GM23338 (cell line): Measurements from ENCODE around the gene GALNT11. TPM values are rescaled to one million over a fixed set of nuclear protein-coding genes. Genes with fewer than 3 reads are reported as not detected.

Experiments used
- ATAC-seq: fragments of 200-7000 bp; cut with Tn5 transposase; 3 replicates; pipeline ENCODE4 v1.9.1; 2020
- DNase-seq: peaks from one replicate; pipeline ENCODE4 v3.0.0-alpha.2; 2015; ENCODE audit warnings: low spot score
- H2AFZ ChIP-seq: fragments of 200-600 bp; sonication (generic); 2 replicates; pipeline ENCODE4 v1.8.0; 2016; ENCODE audit warnings: antibody characterized with exemption, mild to moderate bottlenecking, moderate library complexity
- H3F3A ChIP-seq: fragments of 200-600 bp; sonication (generic); replicated peaks from 2 replicates; pipeline ENCODE4 v1.8.0; 2017; ENCODE audit warnings: antibody characterized with exemption, mixed run types, low read depth
- H3K27ac ChIP-seq: fragments of 200-600 bp; sonication (generic); 2 replicates; pipeline ENCODE4 v1.6.1; 2016; ENCODE audit warnings: low read depth
- H3K27me3 ChIP-seq: fragments of 200-600 bp; sonication (generic); 2 replicates; pipeline ENCODE4 v1.8.0; 2016; ENCODE audit warnings: mild to moderate bottlenecking, mixed run types, moderate library complexity; ENCODE audit not compliant: insufficient read depth
- H3K36me3 ChIP-seq: fragments of 200-600 bp; sonication (generic); 2 replicates; pipeline ENCODE4 v1.8.0; 2016; ENCODE audit warnings: mild to moderate bottlenecking; ENCODE audit not compliant: insufficient read depth
- H3K4me1 ChIP-seq: fragments of 200-600 bp; sonication (generic); 2 replicates; pipeline ENCODE4 v1.8.0; 2016; ENCODE audit warnings: mild to moderate bottlenecking, moderate library complexity; ENCODE audit not compliant: insufficient read depth
- H3K4me2 ChIP-seq: fragments of 200-600 bp; sonication (generic); 2 replicates; pipeline ENCODE4 v1.7.1; 2017; ENCODE audit warnings: mixed run types
- H3K4me3 ChIP-seq: fragments of 200-600 bp; sonication (generic); 2 replicates; pipeline ENCODE4 v1.6.1; 2016; ENCODE audit warnings: mixed run types
- H3K79me2 ChIP-seq: fragments of 200-600 bp; sonication (generic); replicated peaks from 2 replicates; pipeline ENCODE4 v1.8.0; 2017; ENCODE audit warnings: mild to moderate bottlenecking; ENCODE audit not compliant: insufficient read depth
- H3K9me2 ChIP-seq: fragments of 200-600 bp; sonication (generic); 2 replicates; pipeline ENCODE4 v1.8.0; 2017; ENCODE audit not compliant: insufficient read depth
- H4K20me1 ChIP-seq: fragments of 200-600 bp; sonication (generic); replicated peaks from 2 replicates; pipeline ENCODE4 v1.8.0; 2017; ENCODE audit warnings: mild to moderate bottlenecking; ENCODE audit not compliant: insufficient read depth
- H3K27ac Mint-ChIP-seq: 2 replicates; pipeline ENCODE4 v1.8.0; 2020; ENCODE audit warnings: inconsistent platforms, mild to moderate bottlenecking, moderate library complexity, mixed read lengths
- H3K27me3 Mint-ChIP-seq: 3 replicates; pipeline ENCODE4 v1.8.0; 2022; ENCODE audit warnings: low read depth, mild to moderate bottlenecking, moderate library complexity, mixed read lengths, inconsistent platforms; ENCODE audit not compliant: insufficient read depth, poor library complexity
- H3K36me3 Mint-ChIP-seq: 3 replicates; pipeline ENCODE4 v1.8.0; 2021; ENCODE audit warnings: low read depth, mild to moderate bottlenecking, inconsistent platforms, moderate library complexity, mixed read lengths
- H3K4me1 Mint-ChIP-seq: 3 replicates; pipeline ENCODE4 v1.8.0; 2020; ENCODE audit warnings: mild to moderate bottlenecking, inconsistent platforms, mixed read lengths
- H3K4me3 Mint-ChIP-seq: 3 replicates; pipeline ENCODE4 v1.8.0; 2021; ENCODE audit warnings: moderate library complexity, mild to moderate bottlenecking, inconsistent platforms, mixed read lengths
- H3K9me3 Mint-ChIP-seq: 3 replicates; pipeline ENCODE4 v1.8.0; 2020; ENCODE audit warnings: moderate library complexity, mild to moderate bottlenecking, inconsistent platforms, mixed read lengths
- CREB1 ChIP-seq: fragments of 250-450 bp; sonication (Bioruptor Pico); IDR thresholded peaks from 2 replicates; pipeline ENCODE4 v1.5.0; 2020; ENCODE audit warnings: low read depth, mild to moderate bottlenecking, moderate library complexity
- EZH2 ChIP-seq: fragments of 200-600 bp; sonication (generic); IDR thresholded peaks from one replicate; pipeline ENCODE4 v1.8.0; 2017; ENCODE audit warnings: antibody characterized with exemption, mild to moderate bottlenecking, low read depth; ENCODE audit not compliant: unreplicated experiment
- EZH2phosphoT487 ChIP-seq: fragments of 200-600 bp; sonication (generic); IDR thresholded peaks from one replicate; pipeline ENCODE4 v1.8.1; 2018; ENCODE audit warnings: antibody characterized with exemption; ENCODE audit not compliant: unreplicated experiment
- JUNB ChIP-seq: IDR thresholded peaks from one replicate; pipeline ENCODE4 v1.6.1; 2016; ENCODE audit warnings: antibody characterized with exemption; ENCODE audit not compliant: unreplicated experiment
- NANOG ChIP-seq: IDR thresholded peaks from 2 replicates; pipeline ENCODE4 v1.6.1; 2016; ENCODE audit warnings: antibody characterized with exemption, borderline replicate concordance
- POLR2AphosphoS5 ChIP-seq: IDR thresholded peaks from 2 replicates; pipeline ENCODE4 v1.6.1; 2016; ENCODE audit warnings: antibody characterized with exemption, low read depth
- STAT1 ChIP-seq: IDR thresholded peaks from one replicate; pipeline ENCODE4 v1.6.1; 2016; ENCODE audit warnings: antibody characterized with exemption; ENCODE audit not compliant: unreplicated experiment
- ZNF114 ChIP-seq: fragments of 250-450 bp; sonication (Bioruptor Pico); IDR thresholded peaks from 2 replicates; pipeline ENCODE4 v1.5.0; 2020; ENCODE audit warnings: mild to moderate bottlenecking, moderate library complexity
- ZNF331 ChIP-seq: fragments of 250-450 bp; sonication (Bioruptor Pico); IDR thresholded peaks from 2 replicates; pipeline ENCODE4 v1.5.0; 2020; ENCODE audit warnings: low read depth, mild to moderate bottlenecking, moderate library complexity
- polyA plus RNA-seq: library from polyadenylated mRNA; unstranded; fragments of >200 nt; fragmentation: Nextera tagmentation; extraction: Ambion mirVana; gene quantifications from 2 replicates; pipeline ENCODE4 v1.2.1, GENCODE V29; 2016
- total RNA-seq: library from RNA; depleted of rRNA; stranded (reverse); fragments of >200 nt; shearing (Covaris generic); gene quantifications from 2 replicates; pipeline ENCODE4 v1.2.3, GENCODE V29; 2014
- TF ChIP-seq, protein P1 (sequence below), 2 experiments: fragments of 200-600 bp in 1 of 2; sonication (generic) in 1 of 2; conservative IDR thresholded peaks; 2 replicates each; pipeline versions ENCODE4 v1.5.1 to v1.6.1; 2016 to 2017; ENCODE audit warnings: antibody characterized with exemption in 2 of 2, low read depth in 2 of 2, mild to moderate bottlenecking in 2 of 2, moderate library complexity in 1 of 2
- TF ChIP-seq, protein P2 (sequence below): fragments of 250-450 bp; sonication (Bioruptor Pico); IDR thresholded peaks from 2 replicates; pipeline ENCODE4 v1.5.0; 2020; ENCODE audit warnings: mild to moderate bottlenecking, moderate library complexity
- TF ChIP-seq, protein P3 (sequence below): IDR thresholded peaks from one replicate; pipeline ENCODE4 v1.6.1; 2018; ENCODE audit warnings: antibody characterized with exemption; ENCODE audit not compliant: unreplicated experiment
- TF ChIP-seq, protein P4 (sequence below): IDR thresholded peaks from 2 replicates; pipeline ENCODE4 v1.6.1; 2016; ENCODE audit warnings: antibody characterized with exemption

Gene GALNT11
- total and polyA plus RNA-seq, 2 experiments from 2014 or later, result 16.1 to 33.6 TPM

DNA sequence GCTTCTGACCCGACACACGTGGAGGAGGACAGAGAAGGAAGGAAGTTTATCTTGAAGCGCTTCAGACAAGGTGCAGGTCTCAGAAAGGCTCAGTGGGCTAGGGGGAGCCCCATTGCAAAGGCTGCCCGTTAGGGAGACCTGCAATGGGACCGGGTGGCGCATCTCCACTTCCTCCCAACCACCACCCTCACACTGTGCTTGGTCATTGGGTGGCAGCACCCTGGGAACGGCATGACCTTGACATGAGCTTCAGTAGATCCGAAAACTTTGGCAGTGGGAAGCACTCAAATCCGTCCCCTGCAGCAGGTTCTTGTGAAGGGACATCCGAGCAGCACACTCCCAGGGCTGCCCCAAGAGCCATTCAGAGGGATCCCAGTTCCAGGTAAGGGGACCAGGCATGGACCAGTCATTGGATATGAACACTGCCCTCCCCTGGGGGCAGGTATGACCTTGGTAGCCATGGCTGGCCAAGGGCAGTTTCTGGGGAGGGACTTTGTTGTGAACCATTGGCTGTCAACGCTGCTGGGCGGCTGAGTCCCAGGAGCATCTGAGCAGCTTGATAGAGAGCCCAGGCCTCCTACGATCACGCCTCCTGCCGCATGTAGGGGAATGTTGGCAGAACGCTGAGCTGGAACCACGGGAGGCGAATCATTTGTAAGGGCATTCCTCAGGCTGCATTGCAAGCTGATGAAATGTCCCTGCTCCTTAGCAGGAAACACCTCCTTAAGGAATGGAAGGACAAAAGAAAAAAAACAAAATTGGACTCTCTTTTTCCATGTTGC, 37.5 kb upstream of the GALNT11 start:
- H3K27ac Mint-ChIP-seq, result 0 out of 2 replicates have a peak overlapping the region, but pooled peaks have one; percentile 23
- Histone ChIP-seq H3K4me1 (no peaks in the 10 kb centered on the region), H3F3A (no peaks in the 10 kb centered on the region), H3K27ac (no peak overlapping the region), H4K20me1 (no peaks in the 10 kb centered on the region), H3K4me2 (no peak overlapping the region), H3K27me3 (no peaks in the 10 kb centered on the region), H3K79me2 (no peaks in the 10 kb centered on the region), H2AFZ (0 out of 2 replicates have a peak overlapping the region, but pooled peaks have one; percentile 59), H3K9me2 (0 out of 2 replicates have a peak, but pooled peaks cover 4% of the 10 kb centered on the region), H3K4me3 (no peak overlapping the region), H3K36me3 (no peaks in the 10 kb centered on the region)
- ATAC-seq, result peak; percentile 36
- H3K9me3 Mint-ChIP-seq, result peaks cover 2% of the 10 kb centered on the region; the same call in 2 of the 3 replicates
- peak; percentile 48 for DNase-seq
- no peak for TF ChIP-seq NANOG
- no peak for TF ChIP-seq EZH2
- TF ChIP-seq EZH2phosphoT487, result no peak
- no peak for TF ChIP-seq ZNF114
- TF ChIP-seq, protein P1, sequence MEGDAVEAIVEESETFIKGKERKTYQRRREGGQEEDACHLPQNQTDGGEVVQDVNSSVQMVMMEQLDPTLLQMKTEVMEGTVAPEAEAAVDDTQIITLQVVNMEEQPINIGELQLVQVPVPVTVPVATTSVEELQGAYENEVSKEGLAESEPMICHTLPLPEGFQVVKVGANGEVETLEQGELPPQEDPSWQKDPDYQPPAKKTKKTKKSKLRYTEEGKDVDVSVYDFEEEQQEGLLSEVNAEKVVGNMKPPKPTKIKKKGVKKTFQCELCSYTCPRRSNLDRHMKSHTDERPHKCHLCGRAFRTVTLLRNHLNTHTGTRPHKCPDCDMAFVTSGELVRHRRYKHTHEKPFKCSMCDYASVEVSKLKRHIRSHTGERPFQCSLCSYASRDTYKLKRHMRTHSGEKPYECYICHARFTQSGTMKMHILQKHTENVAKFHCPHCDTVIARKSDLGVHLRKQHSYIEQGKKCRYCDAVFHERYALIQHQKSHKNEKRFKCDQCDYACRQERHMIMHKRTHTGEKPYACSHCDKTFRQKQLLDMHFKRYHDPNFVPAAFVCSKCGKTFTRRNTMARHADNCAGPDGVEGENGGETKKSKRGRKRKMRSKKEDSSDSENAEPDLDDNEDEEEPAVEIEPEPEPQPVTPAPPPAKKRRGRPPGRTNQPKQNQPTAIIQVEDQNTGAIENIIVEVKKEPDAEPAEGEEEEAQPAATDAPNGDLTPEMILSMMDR (conservative IDR thresholded peaks at IDR 0.05; ENCODE audit: low read depth in 2 of 2), result no peak
- TF ChIP-seq, protein P2, sequence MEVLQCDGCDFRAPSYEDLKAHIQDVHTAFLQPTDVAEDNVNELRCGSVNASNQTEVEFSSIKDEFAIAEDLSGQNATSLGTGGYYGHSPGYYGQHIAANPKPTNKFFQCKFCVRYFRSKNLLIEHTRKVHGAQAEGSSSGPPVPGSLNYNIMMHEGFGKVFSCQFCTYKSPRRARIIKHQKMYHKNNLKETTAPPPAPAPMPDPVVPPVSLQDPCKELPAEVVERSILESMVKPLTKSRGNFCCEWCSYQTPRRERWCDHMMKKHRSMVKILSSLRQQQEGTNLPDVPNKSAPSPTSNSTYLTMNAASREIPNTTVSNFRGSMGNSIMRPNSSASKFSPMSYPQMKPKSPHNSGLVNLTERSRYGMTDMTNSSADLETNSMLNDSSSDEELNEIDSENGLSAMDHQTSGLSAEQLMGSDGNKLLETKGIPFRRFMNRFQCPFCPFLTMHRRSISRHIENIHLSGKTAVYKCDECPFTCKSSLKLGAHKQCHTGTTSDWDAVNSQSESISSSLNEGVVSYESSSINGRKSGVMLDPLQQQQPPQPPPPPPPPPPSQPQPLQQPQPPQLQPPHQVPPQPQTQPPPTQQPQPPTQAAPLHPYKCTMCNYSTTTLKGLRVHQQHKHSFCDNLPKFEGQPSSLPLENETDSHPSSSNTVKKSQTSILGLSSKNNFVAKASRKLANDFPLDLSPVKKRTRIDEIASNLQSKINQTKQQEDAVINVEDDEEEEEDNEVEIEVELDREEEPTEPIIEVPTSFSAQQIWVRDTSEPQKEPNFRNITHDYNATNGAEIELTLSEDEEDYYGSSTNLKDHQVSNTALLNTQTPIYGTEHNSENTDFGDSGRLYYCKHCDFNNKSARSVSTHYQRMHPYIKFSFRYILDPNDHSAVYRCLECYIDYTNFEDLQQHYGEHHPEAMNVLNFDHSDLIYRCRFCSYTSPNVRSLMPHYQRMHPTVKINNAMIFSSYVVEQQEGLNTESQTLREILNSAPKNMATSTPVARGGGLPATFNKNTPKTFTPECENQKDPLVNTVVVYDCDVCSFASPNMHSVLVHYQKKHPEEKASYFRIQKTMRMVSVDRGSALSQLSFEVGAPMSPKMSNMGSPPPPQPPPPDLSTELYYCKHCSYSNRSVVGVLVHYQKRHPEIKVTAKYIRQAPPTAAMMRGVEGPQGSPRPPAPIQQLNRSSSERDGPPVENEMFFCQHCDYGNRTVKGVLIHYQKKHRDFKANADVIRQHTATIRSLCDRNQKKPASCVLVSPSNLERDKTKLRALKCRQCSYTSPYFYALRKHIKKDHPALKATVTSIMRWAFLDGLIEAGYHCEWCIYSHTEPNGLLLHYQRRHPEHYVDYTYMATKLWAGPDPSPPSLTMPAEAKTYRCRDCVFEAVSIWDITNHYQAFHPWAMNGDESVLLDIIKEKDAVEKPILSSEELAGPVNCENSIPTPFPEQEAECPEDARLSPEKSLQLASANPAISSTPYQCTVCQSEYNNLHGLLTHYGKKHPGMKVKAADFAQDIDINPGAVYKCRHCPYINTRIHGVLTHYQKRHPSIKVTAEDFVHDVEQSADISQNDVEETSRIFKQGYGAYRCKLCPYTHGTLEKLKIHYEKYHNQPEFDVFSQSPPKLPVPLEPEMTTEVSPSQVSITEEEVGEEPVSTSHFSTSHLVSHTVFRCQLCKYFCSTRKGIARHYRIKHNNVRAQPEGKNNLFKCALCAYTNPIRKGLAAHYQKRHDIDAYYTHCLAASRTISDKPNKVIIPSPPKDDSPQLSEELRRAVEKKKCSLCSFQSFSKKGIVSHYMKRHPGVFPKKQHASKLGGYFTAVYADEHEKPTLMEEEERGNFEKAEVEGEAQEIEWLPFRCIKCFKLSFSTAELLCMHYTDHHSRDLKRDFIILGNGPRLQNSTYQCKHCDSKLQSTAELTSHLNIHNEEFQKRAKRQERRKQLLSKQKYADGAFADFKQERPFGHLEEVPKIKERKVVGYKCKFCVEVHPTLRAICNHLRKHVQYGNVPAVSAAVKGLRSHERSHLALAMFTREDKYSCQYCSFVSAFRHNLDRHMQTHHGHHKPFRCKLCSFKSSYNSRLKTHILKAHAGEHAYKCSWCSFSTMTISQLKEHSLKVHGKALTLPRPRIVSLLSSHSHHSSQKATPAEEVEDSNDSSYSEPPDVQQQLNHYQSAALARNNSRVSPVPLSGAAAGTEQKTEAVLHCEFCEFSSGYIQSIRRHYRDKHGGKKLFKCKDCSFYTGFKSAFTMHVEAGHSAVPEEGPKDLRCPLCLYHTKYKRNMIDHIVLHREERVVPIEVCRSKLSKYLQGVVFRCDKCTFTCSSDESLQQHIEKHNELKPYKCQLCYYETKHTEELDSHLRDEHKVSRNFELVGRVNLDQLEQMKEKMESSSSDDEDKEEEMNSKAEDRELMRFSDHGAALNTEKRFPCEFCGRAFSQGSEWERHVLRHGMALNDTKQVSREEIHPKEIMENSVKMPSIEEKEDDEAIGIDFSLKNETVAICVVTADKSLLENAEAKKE (CRISPR knock-in tag), result no peak
- no peak for TF ChIP-seq ZNF331 (CRISPR knock-in tag)
- no peak for TF ChIP-seq CREB1
- TF ChIP-seq, protein P3, sequence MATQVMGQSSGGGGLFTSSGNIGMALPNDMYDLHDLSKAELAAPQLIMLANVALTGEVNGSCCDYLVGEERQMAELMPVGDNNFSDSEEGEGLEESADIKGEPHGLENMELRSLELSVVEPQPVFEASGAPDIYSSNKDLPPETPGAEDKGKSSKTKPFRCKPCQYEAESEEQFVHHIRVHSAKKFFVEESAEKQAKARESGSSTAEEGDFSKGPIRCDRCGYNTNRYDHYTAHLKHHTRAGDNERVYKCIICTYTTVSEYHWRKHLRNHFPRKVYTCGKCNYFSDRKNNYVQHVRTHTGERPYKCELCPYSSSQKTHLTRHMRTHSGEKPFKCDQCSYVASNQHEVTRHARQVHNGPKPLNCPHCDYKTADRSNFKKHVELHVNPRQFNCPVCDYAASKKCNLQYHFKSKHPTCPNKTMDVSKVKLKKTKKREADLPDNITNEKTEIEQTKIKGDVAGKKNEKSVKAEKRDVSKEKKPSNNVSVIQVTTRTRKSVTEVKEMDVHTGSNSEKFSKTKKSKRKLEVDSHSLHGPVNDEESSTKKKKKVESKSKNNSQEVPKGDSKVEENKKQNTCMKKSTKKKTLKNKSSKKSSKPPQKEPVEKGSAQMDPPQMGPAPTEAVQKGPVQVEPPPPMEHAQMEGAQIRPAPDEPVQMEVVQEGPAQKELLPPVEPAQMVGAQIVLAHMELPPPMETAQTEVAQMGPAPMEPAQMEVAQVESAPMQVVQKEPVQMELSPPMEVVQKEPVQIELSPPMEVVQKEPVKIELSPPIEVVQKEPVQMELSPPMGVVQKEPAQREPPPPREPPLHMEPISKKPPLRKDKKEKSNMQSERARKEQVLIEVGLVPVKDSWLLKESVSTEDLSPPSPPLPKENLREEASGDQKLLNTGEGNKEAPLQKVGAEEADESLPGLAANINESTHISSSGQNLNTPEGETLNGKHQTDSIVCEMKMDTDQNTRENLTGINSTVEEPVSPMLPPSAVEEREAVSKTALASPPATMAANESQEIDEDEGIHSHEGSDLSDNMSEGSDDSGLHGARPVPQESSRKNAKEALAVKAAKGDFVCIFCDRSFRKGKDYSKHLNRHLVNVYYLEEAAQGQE, result no peak
- no peak for TF ChIP-seq STAT1
- TF ChIP-seq POLR2AphosphoS5, result no peak
- TF ChIP-seq JUNB, result no peak
- TF ChIP-seq, protein P4, sequence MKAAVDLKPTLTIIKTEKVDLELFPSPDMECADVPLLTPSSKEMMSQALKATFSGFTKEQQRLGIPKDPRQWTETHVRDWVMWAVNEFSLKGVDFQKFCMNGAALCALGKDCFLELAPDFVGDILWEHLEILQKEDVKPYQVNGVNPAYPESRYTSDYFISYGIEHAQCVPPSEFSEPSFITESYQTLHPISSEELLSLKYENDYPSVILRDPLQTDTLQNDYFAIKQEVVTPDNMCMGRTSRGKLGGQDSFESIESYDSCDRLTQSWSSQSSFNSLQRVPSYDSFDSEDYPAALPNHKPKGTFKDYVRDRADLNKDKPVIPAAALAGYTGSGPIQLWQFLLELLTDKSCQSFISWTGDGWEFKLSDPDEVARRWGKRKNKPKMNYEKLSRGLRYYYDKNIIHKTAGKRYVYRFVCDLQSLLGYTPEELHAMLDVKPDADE, result no peak
- H3K4me3 Mint-ChIP-seq, result no peak overlapping the region
- H3K27me3 Mint-ChIP-seq, result peaks cover 9% of the 10 kb centered on the region
- H3K36me3 Mint-ChIP-seq, result no peaks in the 10 kb centered on the region
- H3K4me1 Mint-ChIP-seq, result peaks cover 10% of the 10 kb centered on the region; the same call in 2 of the 3 replicates
